Activated naive CD4-positive, alpha-beta T cell treated with anti-CD3 and anti-CD28 coated beads for 36 hours (primary cell): ENCODE data around the gene CXCL12. TPM values are rescaled to one million over a fixed set of nuclear protein-coding genes. Genes with fewer than 3 reads are reported as not detected.
A peak's percentile ranks its signal among the peaks of the same experiment; 100 is the strongest.

ENCODE experiments used
- CTCF ChIA-PET: fragments of 350-600 bp; sonication (Branson Sonifier 250); formaldehyde crosslinking; loops from one replicate; lab custom pipeline; 2021; ENCODE audit warnings: antibody characterized with exemption; lab: Charles Lee
- DNase-seq: peaks from one replicate; pipeline ENCODE4 v3.0.0-alpha.2; 2020
- H3K27ac Mint-ChIP-seq: one replicate; pipeline ENCODE4 v1.8.0; 2021; ENCODE audit warnings: mild to moderate bottlenecking, mixed read lengths
- H3K27me3 Mint-ChIP-seq: one replicate; pipeline ENCODE4 v1.8.0; 2021; ENCODE audit warnings: low read depth, mixed read lengths
- H3K36me3 Mint-ChIP-seq: one replicate; pipeline ENCODE4 v1.8.0; 2021; ENCODE audit warnings: low read depth, mixed read lengths
- H3K4me1 Mint-ChIP-seq: one replicate; pipeline ENCODE4 v1.8.0; 2021; ENCODE audit warnings: low read depth, mixed read lengths
- H3K4me3 Mint-ChIP-seq: one replicate; pipeline ENCODE4 v1.8.0; 2021; ENCODE audit warnings: mild to moderate bottlenecking, moderate library complexity, mixed read lengths
- H3K9me3 Mint-ChIP-seq: one replicate; pipeline ENCODE4 v1.8.0; 2021; ENCODE audit warnings: mixed read lengths
- intact Hi-C: fragments of 100-400 bp; cut with micrococcal nuclease; formaldehyde crosslinking; loops from one replicate; pipeline ENCODE4 v1.15.1; 2023
- total RNA-seq, 2 experiments: library from RNA; stranded (reverse); gene quantifications; one replicate each; pipeline ENCODE4 v1.2.3, GENCODE V29; 2021

CXCL12 gene
- total RNA-seq, 2 experiments from 2014 or later = not detected

DNA sequence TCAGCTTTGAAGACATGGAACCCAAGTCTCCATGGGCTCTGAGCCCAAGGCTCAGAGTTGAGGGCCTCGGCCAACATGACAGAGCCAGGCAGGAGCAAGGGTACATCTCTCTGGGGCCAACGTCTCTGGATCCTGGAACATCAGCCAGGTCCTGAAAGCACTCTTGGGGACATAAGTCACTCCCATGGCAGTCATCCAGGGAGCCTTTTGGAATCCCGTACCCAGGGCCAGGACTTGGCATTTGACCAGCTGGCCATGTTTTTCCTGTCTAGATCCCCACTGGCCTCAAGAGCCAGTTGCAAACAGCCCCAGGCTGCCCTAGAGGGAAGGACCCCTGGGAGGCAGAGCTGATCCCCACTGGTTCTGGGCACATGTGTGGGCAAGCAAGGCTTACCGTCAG is 4.3 kb upstream of the CXCL12 start:
- CTCF ChIA-PET = no interaction called here
- Mint-ChIP-seq H3K36me3 (no peaks in the 10 kb centered on the region), H3K27me3 (peaks cover 32% of the 10 kb centered on the region), H3K27ac (no peak overlapping the region), H3K9me3 (no peaks in the 10 kb centered on the region), H3K4me3 (no peak overlapping the region), H3K4me1 (peaks cover 4% of the 10 kb centered on the region)
- no peak for DNase-seq
- intact Hi-C loops = loop anchor here (5.0 kb wide), 1 partner anchor 468 kb away; no protein-coding TSS in a partner anchor

GRCh38 chr10:44388641-44389040 is 3.7 kb upstream of the CXCL12 start:
- no peaks in the 10 kb centered on the region for H3K9me3 Mint-ChIP-seq
- CTCF ChIA-PET = interaction anchor here (0.6 to 0.7 kb wide), 2 partner anchors 10 to 425 kb away, joined by 3 to 4 read pairs; no protein-coding TSS in a partner anchor
- no peak overlapping the region for H3K27ac Mint-ChIP-seq
- DNase-seq = no peak
- no peak overlapping the region for H3K4me3 Mint-ChIP-seq
- H3K4me1 Mint-ChIP-seq = peaks cover 4% of the 10 kb centered on the region
- intact Hi-C loops = loop anchor here (5.0 kb wide), 1 partner anchor 469 kb away; no protein-coding TSS in a partner anchor
- H3K36me3 Mint-ChIP-seq = no peaks in the 10 kb centered on the region
- H3K27me3 Mint-ChIP-seq = peaks cover 32% of the 10 kb centered on the region

- intact Hi-C loops = loop anchor here (5.0 kb wide), 1 partner anchor 469 kb away; no protein-coding TSS in a partner anchor
These were observed 3.0 kb upstream of the CXCL12 start for GRCh38 chr10:44387853-44388251.

DNA sequence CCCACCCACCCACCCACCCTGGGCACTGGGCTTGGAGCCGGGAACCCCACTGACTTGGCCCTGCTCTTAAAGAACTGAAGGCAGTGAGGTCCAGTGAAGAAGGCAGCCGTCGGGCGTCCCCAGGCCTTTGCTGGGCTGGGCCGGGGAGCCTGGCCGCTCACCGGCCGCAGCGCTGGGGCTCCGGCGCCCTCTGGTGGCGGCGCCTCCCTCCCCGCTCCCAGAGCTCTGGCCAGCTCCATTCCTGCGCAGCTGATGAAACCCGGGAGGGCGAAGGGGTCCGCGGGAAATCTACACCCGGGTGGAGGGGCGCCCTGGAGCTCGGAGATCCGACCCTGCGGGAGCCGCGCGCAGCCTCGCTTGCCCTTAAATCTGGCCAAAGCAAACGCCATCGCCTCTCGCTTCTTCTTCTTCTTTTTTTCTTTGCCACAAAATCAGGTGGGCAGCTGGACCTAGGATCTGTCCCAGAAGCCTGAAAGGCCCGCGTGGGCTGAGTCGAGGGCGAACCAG is 1.7 kb upstream of the CXCL12 start:
- no peaks in the 10 kb centered on the region for H3K36me3 Mint-ChIP-seq
- H3K4me3 Mint-ChIP-seq = no peak overlapping the region
- CTCF ChIA-PET = interaction anchor here (0.7 to 2.7 kb wide), 8 partner anchors 13 to 720 kb away, joined by 3 to 11 read pairs (median 4); no protein-coding TSS in a partner anchor
- no peak overlapping the region for H3K27ac Mint-ChIP-seq
- peaks cover 28% of the 10 kb centered on the region for H3K27me3 Mint-ChIP-seq
- peak; percentile 22 for DNase-seq
- peaks cover 4% of the 10 kb centered on the region for H3K4me1 Mint-ChIP-seq
- no peaks in the 10 kb centered on the region for H3K9me3 Mint-ChIP-seq
- intact Hi-C loops = loop anchor here (1.0 to 5.0 kb wide), 3 partner anchors 471 to 715 kb away; no protein-coding TSS in a partner anchor

More at GRCh38 chr10:44387853-44388251, 3.0 kb upstream of the CXCL12 start:
- no peaks in the 10 kb centered on the region for H3K9me3 Mint-ChIP-seq
- peaks cover 37% of the 10 kb centered on the region for H3K27me3 Mint-ChIP-seq
- no peak overlapping the region for H3K4me3 Mint-ChIP-seq
- H3K36me3 Mint-ChIP-seq = no peaks in the 10 kb centered on the region
- CTCF ChIA-PET = interaction anchor here (2.7 kb wide), 1 partner anchor 719 kb away, joined by 8 read pairs; no protein-coding TSS in a partner anchor
- H3K27ac Mint-ChIP-seq = no peak overlapping the region
- H3K4me1 Mint-ChIP-seq = peaks cover 4% of the 10 kb centered on the region
- DNase-seq = no peak

DNA sequence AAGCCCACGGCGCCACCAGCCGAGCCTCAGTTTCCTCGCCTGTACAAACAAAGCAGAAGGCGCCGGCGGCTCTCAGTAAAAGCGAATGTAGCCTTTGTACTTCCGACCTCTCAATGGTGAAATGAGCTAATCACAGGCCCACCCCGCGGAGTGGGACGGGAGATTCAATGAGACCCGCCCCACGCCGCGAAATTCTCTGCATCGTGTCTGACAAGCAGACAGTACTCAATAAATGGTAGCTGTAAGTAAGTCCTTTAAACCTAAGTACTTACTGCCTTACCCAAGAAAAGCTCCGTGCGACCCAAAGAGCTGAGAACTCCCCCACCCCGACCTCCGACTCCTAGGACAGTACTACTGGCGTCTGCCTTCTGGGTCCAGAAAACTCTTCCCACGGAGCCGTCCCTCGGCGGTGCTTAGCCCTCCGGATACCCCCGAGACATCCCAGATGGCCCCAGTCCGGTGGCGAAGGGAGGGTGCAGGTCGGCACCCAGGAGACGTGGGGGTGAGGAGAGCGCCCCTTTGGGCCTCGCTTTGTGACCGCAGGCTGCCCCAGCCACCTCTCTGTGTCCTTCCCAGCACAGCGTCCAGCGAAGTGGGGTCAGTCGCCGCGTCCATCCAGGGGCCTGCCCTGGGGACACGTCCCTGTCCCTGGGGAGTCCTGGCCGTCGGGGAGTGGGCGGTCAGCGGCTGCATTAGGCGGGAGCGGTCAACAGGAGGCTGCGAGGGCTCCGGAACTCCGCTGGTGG is 972 bp upstream of the CXCL12 start:
- DNase-seq = no peak
- Mint-ChIP-seq H3K4me3 (peak overlapping the region; percentile 20), H3K27ac (no peak overlapping the region)

GRCh38 chr10:44384601-44385025 is 284 bp downstream of the CXCL12 start:
- H3K27me3 Mint-ChIP-seq = peaks cover 25% of the 10 kb centered on the region
- no peak overlapping the region for H3K27ac Mint-ChIP-seq
- H3K4me3 Mint-ChIP-seq = no peak overlapping the region
- CTCF ChIA-PET = no interaction called here
- DNase-seq = no peak
- peaks cover 4% of the 10 kb centered on the region for H3K4me1 Mint-ChIP-seq
- H3K9me3 Mint-ChIP-seq = no peaks in the 10 kb centered on the region
- H3K36me3 Mint-ChIP-seq = no peaks in the 10 kb centered on the region
- intact Hi-C loops = loop anchor here (5.0 kb wide), 1 partner anchor 473 kb away; no protein-coding TSS in a partner anchor

More for the DNA sequence above, 972 bp upstream of the CXCL12 start:
- peaks cover 25% of the 10 kb centered on the region for H3K27me3 Mint-ChIP-seq
- H3K9me3 Mint-ChIP-seq = no peaks in the 10 kb centered on the region
- H3K4me1 Mint-ChIP-seq = peaks cover 4% of the 10 kb centered on the region
- CTCF ChIA-PET = interaction anchor here (0.9 to 2.7 kb wide), 6 partner anchors 70 to 719 kb away, joined by 3 to 11 read pairs (median 6); no protein-coding TSS in a partner anchor
- no peaks in the 10 kb centered on the region for H3K36me3 Mint-ChIP-seq
- intact Hi-C loops = loop anchor here (1.0 to 5.0 kb wide), 3 partner anchors 471 to 715 kb away; no protein-coding TSS in a partner anchor

DNA sequence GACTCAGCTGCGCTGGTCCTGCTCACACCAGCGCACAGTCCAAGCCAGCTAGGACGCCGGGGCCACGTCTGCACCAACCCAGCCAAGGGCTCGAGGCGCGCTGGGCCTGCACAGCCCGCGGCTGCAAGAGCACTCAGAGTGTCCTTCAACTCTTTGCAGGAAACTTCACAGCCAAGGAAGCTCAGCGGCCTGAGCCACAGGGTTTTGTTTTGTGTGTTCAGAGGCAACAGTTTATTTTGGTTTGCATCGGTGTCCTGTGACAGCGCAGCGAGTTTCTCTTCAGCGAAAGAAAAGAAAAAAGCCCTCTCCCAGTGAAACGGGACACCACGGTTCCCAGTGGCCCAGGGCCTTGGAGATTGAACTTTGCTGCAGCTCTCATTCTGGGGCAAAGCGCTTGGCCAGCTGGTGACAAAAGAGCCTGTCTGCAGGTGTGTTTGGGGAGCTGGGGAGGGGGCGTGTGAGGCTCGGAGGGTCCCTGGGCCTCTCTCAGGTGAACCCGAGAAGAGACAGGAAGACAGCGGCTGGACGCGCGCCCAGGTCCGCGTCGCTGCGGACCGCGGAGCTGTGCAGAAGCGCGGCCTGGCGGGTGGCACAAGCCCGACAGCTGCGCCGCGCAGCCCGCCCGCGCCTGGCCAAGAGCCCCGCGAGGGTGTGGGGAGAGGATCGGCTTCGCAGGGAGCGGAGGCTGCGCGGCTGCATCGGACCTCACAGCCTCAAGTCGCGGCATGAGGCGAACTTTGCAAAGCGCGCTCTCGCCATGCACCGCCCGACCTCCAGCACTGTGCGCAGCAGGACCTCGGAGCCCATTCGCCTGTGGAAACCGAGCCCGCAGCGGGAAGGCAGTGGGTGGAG is 922 bp downstream of the CXCL12 start:
- no peak for DNase-seq
- CTCF ChIA-PET = interaction anchor here (0.7 kb wide), 1 partner anchor 131 kb away, joined by 4 read pairs; no protein-coding TSS in a partner anchor
- no peaks in the 10 kb centered on the region for H3K36me3 Mint-ChIP-seq
- no peak overlapping the region for H3K4me3 Mint-ChIP-seq
- H3K27ac Mint-ChIP-seq = no peak overlapping the region
- no peaks in the 10 kb centered on the region for H3K9me3 Mint-ChIP-seq
- H3K27me3 Mint-ChIP-seq = peaks cover 25% of the 10 kb centered on the region
- peaks cover 4% of the 10 kb centered on the region for H3K4me1 Mint-ChIP-seq
- intact Hi-C loops = no loop called here

GRCh38 chr10:44382981-44383748 is 1.7 kb downstream of the CXCL12 start:
- intact Hi-C loops = no loop called here
- no peak for DNase-seq
- CTCF ChIA-PET = interaction anchor here (0.7 kb wide), 1 partner anchor 132 kb away, joined by 4 read pairs; no protein-coding TSS in a partner anchor
- H3K27me3 Mint-ChIP-seq = peaks cover 20% of the 10 kb centered on the region
- peaks cover 4% of the 10 kb centered on the region for H3K4me1 Mint-ChIP-seq
- no peaks in the 10 kb centered on the region for H3K9me3 Mint-ChIP-seq
- no peaks in the 10 kb centered on the region for H3K36me3 Mint-ChIP-seq
- no peak overlapping the region for H3K27ac Mint-ChIP-seq
- H3K4me3 Mint-ChIP-seq = no peak overlapping the region

DNA sequence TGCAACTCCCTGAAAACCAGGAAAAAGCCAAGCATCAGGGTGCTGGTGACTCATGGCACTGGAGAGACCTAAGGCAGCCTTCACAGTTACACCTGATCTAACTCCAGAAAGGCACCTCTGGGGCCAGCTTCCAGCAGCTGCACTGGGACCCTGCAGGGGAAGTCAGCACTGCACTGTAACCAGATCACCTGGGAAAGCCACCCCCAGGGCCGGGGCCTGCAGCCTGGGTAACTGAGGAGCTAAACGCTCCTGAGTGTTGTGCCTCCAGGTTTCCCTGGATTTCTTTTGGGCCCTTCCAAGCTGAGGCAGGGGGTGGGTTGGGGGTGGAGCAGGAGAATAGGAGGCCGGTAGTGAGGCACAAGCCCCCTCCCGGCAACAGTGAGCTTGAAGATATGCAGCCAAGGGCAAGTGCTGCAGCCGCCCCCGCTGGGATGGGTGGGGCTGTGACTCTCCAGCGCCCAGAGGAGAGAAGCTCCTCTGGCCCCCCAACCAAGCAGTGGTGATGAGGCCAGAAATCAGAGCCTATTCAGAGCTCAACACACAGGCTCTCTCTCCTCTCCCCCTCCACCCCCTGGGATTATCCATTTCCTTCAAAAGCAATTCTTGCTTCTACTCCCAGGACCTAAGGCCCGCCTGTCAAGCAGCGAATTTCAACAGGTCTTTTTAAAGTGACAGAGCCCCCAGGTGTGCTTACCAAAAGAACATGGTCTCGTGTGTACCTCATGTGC is 2.6 kb downstream of the CXCL12 start:
- peaks cover 4% of the 10 kb centered on the region for H3K4me1 Mint-ChIP-seq
- CTCF ChIA-PET = interaction anchor here (0.7 kb wide), 1 partner anchor 11 kb away, joined by 3 read pairs; no protein-coding TSS in a partner anchor
- intact Hi-C loops = no loop called here
- H3K27ac Mint-ChIP-seq = no peak overlapping the region
- peaks cover 15% of the 10 kb centered on the region for H3K27me3 Mint-ChIP-seq
- DNase-seq = no peak
- H3K36me3 Mint-ChIP-seq = no peaks in the 10 kb centered on the region
- no peaks in the 10 kb centered on the region for H3K9me3 Mint-ChIP-seq
- no peak overlapping the region for H3K4me3 Mint-ChIP-seq

- no peaks in the 10 kb centered on the region for H3K9me3 Mint-ChIP-seq
- H3K4me1 Mint-ChIP-seq = peaks cover 4% of the 10 kb centered on the region
- H3K27me3 Mint-ChIP-seq = peaks cover 15% of the 10 kb centered on the region
- H3K27ac Mint-ChIP-seq = no peak overlapping the region
- no peak for DNase-seq
- H3K4me3 Mint-ChIP-seq = no peak overlapping the region
- H3K36me3 Mint-ChIP-seq = no peaks in the 10 kb centered on the region
- intact Hi-C loops = no loop called here
- CTCF ChIA-PET = no interaction called here
These were observed 3.9 kb downstream of the CXCL12 start for GRCh38 chr10:44380829-44381600.
